ENCODE measurements around the gene SELENOP.

The SELENOP gene

DNA sequence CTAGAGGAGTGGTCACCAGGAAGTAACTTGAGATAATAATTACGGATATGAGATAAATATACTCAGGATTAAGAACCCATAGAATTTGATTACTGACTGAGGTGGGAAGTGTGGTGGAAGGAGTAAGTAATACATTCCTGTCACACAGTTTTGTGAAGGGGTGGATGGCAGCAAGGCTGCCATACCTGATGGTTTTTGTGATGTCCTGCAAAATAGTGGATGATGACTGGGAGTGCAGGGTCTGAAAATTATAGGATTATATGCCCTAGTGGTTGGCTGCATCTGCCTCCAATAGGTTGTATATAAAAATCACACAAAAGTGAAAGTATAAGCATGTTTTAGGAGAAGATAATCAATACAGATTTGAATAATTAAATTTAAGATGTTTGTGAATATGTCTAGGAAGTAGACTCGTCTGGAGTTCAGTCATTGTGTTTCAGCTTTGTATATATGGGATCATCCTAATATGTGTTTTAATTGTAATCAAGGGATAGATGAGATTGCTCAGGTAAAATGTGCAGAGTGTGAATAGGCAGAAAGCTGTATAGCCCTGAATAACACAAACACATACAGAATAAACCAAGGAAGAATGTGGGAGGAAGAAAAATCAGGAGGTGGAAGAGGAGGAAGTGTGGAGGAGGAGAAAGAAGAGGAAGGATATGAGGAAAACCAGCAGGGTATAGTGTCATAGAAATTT lies 5.5 kb downstream of the SELENOP start:
- H3K27ac Mint-ChIP-seq, result no peak overlapping the region
- H3K9me3 Mint-ChIP-seq, result no peaks in the 10 kb centered on the region
- peak overlapping the region in 2 of 3 experiments; percentile 2 to 26 for H3K4me3 Mint-ChIP-seq
- TF ChIP-seq, protein P1, sequence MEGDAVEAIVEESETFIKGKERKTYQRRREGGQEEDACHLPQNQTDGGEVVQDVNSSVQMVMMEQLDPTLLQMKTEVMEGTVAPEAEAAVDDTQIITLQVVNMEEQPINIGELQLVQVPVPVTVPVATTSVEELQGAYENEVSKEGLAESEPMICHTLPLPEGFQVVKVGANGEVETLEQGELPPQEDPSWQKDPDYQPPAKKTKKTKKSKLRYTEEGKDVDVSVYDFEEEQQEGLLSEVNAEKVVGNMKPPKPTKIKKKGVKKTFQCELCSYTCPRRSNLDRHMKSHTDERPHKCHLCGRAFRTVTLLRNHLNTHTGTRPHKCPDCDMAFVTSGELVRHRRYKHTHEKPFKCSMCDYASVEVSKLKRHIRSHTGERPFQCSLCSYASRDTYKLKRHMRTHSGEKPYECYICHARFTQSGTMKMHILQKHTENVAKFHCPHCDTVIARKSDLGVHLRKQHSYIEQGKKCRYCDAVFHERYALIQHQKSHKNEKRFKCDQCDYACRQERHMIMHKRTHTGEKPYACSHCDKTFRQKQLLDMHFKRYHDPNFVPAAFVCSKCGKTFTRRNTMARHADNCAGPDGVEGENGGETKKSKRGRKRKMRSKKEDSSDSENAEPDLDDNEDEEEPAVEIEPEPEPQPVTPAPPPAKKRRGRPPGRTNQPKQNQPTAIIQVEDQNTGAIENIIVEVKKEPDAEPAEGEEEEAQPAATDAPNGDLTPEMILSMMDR (IDR thresholded peaks at IDR 0.05; ENCODE audit: unreplicated experiment in 3 of 3), result no peak
- H3K27me3 Mint-ChIP-seq (ENCODE audit: low read depth), result no peaks in the 10 kb centered on the region
- H3K4me1 Mint-ChIP-seq, result peaks cover 17% of the 10 kb centered on the region
- peaks cover 59% of the 10 kb centered on the region for H3K36me3 Mint-ChIP-seq (ENCODE audit: low read depth)

GRCh38 chr5:42804717-42805339 lies 6.9 kb downstream of the SELENOP start:
- TF ChIP-seq, protein P1 (IDR thresholded peaks at IDR 0.05; ENCODE audit: unreplicated experiment in 3 of 3), result no peak
- Mint-ChIP-seq H3K4me3 (no peak overlapping the region), H3K4me1 (peaks cover 15% of the 10 kb centered on the region), H3K27me3 (ENCODE audit: low read depth) (no peaks in the 10 kb centered on the region), H3K9me3 (no peaks in the 10 kb centered on the region), H3K27ac (no peak overlapping the region), H3K36me3 (ENCODE audit: low read depth) (peaks cover 73% of the 10 kb centered on the region)

GRCh38 chr5:42801516-42802166 lies 10.1 kb downstream of the SELENOP start:
- H3K27me3 Mint-ChIP-seq (ENCODE audit: low read depth), result no peaks in the 10 kb centered on the region
- H3K36me3 Mint-ChIP-seq (ENCODE audit: low read depth), result peaks cover 59% of the 10 kb centered on the region
- H3K4me3 Mint-ChIP-seq, result no peak overlapping the region
- TF ChIP-seq, protein P1 (IDR thresholded peaks at IDR 0.05; ENCODE audit: unreplicated experiment in 3 of 3), result no peak
- no peaks in the 10 kb centered on the region for H3K4me1 Mint-ChIP-seq
- no peak overlapping the region for H3K27ac Mint-ChIP-seq
- peaks cover 11% of the 10 kb centered on the region for H3K9me3 Mint-ChIP-seq

- H3K4me3 Mint-ChIP-seq, result no peak overlapping the region
- peaks cover 51% of the 10 kb centered on the region for H3K36me3 Mint-ChIP-seq (ENCODE audit: low read depth)
- no peaks in the 10 kb centered on the region for H3K4me1 Mint-ChIP-seq
- H3K27me3 Mint-ChIP-seq (ENCODE audit: low read depth), result no peaks in the 10 kb centered on the region
- H3K9me3 Mint-ChIP-seq, result peaks cover 11% of the 10 kb centered on the region
- TF ChIP-seq, protein P1 (IDR thresholded peaks at IDR 0.05; ENCODE audit: unreplicated experiment in 3 of 3), result no peak
- no peak overlapping the region for H3K27ac Mint-ChIP-seq
These were observed 10.9 kb downstream of the SELENOP start for GRCh38 chr5:42800748-42801330.

GRCh38 chr5:42799668-42800114 lies 12.0 kb downstream of the SELENOP start:
- Mint-ChIP-seq H3K27ac (no peak overlapping the region), H3K9me3 (peaks cover 14% of the 10 kb centered on the region), H3K4me3 (no peak overlapping the region)

More at GRCh38 chr5:42799668-42800114, 12.0 kb downstream of the SELENOP start:
- peaks cover 43% of the 10 kb centered on the region for H3K36me3 Mint-ChIP-seq (ENCODE audit: low read depth)
- no peaks in the 10 kb centered on the region for H3K27me3 Mint-ChIP-seq (ENCODE audit: low read depth)
- TF ChIP-seq, protein P1 (IDR thresholded peaks at IDR 0.05; ENCODE audit: unreplicated experiment in 3 of 3), result no peak
- no peaks in the 10 kb centered on the region for H3K4me1 Mint-ChIP-seq
